Amniotic stem cell (primary cell): Measurements from ENCODE around the gene TFAP2A.

ENCODE experiments used
- DNase-seq: peaks from one replicate; lab custom pipeline; 2025; lab: John Stamatoyannopoulos, UW

The TFAP2A gene

DNA sequence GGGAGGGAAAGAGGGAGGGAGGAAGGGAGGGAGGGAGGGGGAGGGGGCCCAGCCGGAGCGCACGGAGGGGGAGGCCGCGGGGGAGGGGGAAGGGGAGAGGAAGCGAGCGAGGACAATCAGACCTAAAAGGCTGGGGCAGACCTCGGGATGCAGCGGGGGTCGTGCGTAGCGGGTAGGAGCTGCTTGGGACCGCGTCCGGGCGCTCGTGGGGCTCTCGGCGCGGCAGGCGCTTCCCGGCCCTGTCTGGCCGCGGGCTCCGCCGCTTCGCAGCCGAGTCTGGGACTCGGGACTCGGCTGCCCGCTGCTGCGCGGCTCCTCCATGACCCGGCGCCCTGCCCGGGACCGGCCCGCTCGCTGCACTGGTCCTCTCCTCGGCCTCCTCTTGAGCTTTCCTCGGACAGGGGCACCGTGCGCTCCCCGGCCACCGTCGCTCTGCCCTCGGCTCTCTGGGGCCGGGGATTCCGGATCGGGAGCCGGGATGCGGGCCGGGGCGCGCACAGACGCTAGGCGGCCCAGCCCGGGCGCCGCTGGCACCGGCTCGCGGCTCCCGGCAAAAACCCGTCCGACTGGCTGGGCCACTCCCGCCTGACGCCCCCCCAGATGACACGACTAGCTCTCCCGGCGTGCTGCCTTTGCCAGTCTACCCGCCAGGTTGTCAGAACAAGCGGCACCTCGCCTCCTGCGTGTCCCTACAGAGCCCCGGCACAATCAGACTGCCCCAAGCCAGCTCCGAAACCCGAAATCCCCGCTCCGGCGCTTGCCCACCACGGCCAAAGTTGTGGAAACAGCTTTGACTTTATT, 2.2 kb downstream of the TFAP2A start:
- no peak for DNase-seq

DNA sequence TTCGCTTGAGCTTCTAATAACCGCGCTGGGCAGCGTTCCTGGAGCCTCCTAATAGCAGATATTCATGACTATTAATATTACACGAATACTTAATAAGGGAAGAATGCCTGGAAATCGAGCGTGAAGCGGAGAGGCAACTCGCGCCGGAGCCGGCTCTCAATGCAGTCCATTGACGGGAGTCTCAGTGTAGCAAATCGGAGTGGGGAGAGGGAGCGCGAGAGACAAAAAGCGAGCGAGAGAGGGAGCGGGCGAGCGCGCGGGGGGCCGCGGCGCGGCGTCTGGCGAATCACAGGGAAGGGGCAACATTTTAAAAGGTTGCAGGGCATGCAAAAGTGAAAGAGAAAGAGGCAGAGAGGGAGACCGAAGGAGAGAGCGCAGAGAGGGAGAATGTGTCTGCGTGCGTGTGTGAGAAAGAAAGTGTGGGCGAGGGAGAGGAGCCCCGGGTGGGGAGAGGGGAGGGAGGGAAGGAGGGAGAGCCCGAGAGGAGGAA, 2.9 kb downstream of the TFAP2A start:
- DNase-seq = peak; percentile 96

DNA sequence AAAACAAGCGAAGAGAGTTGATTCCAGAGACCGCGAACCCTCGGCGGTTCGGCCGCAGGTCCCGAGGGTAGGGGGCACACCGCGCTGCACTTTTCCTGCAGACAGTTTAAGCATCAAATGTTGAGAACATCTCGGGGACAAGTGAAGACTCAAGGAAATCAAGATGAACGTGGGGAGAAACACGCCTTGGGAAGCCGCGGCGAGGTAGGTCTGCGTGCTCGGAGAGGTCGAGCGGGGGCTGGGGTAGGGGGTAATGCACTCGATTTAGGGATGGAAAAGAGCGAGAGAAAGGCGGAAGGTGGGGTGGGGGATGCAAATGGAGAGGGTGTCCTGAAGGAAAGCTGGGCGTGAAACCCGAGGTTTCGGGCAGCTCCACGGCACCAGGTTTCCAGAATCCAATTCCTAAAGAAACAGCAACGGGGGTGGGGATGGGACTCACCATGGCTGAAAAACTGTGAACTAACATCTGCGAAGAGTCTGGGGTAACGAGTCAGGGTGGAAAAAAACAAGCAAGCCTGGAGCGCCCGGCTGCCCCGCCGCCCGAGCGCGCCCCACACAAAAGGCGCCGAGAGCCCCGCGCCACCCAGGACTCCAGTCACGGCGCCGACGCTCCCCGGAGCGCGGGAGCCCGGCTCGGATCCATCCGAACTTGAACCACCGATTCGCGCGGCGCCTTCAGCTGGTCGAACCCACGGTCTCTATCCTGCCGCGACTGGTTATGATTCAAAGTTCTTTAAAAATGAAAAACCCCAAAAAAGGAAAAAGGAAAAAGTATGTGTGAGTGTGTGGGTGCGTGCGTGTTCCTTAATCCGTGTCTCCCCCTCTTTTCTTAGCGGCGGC, 3.5 kb downstream of the TFAP2A start:
- no peak for DNase-seq

DNA sequence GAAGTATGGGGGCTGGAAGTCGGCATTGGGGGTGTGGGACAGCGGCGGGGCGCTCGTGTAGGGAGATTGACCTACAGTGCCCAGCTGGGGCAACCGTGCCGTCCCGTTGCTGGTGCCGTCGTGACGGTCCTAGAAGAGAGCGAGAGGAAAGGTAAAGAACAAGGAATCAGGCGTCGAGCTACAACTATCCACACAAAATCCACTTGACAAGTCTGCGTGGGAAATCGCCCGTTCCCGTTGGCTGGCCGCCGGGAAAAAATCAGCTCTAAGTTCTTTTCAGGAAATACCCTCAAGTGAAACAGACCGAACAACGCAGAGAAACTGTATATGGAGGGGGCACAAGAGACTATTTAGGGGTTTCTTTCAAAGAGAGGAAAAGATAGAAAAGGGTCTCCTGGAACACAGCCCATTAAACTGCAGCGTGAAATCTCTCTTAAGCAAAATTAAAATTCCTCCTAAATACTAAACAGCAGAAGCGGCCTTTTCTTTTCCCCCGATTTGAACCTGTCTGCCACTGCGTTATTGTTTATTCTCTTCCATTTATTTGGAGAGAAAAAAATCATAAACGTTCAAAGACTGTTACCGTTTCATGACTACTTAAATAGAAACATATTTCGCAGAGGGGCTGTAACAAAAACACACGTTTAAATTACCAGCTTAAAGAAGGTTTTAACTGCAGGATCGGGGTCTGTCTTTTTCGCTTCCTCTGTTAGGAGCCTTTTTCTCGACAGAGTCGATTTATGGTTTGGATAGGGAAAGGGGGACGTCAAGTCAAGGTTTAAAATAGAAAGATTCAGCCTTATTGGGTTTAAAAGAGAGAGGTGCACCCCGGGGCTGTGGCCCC, 4.4 kb downstream of the TFAP2A start:
- DNase-seq = no peak

DNA sequence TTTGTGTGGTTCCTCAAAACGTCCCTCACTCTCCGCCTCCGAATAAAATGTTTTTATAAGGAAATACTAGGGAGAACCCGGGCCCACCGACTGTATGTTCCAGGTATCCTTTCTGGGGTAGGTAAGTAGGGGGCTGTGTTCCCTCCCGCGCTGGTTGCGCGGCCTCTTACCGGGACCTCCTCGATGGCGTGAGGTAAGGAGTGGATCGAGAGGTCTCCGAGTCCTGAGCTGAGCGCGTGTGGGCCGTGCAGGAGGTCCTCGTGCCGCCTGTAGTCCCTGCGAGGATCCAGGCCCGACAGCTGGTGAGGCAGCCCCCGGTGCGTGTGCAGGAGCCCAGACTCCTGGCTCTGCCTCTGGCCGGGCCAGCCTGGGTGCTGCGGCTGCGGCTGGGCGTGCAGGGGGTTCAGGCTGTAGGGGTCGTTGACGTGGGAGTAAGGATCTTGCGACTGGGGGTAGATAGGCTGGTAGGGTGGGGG, 5.1 kb downstream of the TFAP2A start:
- DNase-seq = no peak

DNA sequence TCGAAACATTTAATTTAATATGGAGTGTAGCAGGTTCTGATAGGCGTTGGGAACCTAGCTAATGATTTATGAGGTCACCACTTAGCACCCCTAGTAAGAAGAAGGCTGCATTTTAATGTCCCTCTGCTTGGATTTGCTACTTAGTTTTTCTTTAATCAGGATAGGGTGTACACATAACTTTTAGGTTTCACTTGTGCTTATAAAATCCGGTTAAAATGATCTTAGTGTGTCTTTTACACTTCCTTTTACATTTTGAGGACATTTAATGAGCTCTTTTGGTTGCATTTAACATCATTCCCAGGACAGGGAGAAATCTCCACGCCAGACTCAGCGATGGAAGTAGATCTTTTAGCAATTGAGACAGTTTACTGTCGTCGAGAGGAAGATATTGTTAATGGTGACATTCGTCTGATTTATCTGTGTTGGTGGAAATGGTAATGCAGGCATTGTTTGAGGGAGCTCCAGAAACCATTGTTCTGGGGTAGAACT, 5.6 kb downstream of the TFAP2A start:
- no peak for DNase-seq

DNA sequence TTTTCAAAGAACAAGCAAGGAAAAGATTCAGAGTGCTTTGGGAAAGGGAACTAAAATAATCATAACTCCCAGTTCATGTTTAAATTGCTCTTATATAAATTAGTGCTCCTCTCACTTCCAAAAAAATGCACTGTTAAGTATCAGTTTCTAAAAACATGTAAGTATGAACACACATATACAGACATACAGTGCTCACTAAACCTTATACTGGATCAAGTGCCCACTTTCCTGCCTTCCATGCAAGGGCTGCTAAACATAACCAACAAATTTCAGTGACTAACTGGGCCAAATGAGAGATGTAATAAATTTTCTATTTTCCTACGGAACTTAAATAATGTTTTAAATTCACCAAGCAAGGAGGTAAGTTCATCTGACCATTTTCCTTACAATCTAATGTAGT, 6.4 kb downstream of the TFAP2A start:
- no peak for DNase-seq

DNA sequence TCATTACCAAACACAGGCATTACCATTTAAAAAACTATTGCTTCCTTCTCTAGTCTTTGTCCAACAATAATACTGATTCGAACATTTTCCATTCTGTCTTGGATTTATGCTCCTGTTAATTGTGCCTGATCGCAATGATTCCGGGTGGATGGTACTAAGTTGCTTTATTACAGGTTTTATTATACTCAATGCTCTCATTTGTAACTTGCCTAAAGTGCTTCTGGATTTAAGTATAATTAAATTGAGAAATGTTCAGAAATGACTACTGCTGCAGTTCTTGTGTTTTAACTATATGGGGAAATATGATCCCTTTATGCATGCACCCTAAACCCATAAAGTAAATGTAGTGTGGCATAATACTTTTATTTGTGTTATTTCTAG, 7.2 kb downstream of the TFAP2A start:
- no peak for DNase-seq

DNA sequence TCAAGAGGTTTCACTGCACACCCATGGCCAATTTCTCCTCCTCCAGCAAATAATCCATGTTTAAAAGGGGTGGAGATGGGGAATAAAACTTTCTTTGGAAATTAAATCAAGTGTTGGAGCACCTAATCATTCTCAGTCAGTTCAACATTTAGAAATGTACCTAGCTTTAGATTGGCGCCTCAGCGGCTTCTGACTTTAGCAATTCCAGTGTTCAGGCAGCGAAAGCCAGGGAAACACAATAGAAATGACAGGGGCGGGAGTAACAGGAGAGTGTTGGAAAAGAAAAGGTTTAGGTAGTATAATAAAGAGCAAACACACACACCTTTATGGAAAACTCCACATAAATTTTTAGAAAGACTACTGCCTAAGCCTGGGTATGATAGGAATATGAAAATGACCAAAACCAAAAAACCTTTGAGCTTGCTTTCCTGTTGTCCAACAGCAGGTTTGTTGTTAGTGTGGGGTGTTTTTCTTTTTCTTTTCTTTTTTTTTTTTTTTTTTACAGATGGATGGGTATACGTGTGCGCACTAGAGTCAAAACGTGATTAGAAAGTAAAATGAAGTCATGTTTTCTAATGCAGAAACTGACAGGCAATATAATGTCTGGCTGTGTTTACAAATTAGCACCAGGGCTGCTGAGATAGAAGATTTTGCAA, 7.7 kb downstream of the TFAP2A start:
- DNase-seq = no peak

DNA sequence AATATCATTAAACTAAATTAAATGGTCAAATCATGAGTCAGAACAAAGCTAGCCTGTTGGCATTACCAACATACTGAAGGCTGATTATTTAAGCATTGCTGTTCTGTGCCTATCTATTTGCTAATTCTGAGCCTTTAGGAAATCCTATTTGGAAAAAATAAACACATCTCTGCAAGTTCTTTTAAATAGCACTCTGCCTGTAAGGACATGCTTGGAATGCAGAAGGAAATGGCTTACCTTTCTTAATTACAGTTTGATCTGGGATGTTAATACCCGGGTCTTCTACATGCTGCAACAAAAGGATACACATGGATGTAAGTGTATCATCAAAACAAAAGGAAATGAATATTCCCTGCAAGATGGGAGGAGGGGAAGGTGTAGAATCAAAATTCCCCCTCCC, 8.3 kb downstream of the TFAP2A start:
- no peak for DNase-seq

DNA sequence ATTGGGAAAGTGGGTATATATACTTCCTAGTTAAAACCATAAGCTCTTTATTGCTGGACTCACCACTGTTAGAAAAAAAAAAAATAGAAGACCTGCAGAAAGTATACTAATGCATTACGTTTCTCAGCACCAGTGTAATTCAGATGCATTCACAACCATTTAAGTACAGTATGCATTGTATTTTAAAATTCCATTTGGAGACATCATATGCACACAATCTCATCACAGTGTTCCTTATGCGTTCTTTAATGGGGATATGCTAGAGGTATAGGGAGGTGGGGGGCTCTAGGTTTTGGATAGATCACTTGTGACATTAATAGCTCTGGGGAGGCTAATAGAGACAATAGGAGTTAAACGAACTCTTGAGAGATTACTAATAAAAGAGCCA, 9.4 kb downstream of the TFAP2A start:
- DNase-seq = no peak

DNA sequence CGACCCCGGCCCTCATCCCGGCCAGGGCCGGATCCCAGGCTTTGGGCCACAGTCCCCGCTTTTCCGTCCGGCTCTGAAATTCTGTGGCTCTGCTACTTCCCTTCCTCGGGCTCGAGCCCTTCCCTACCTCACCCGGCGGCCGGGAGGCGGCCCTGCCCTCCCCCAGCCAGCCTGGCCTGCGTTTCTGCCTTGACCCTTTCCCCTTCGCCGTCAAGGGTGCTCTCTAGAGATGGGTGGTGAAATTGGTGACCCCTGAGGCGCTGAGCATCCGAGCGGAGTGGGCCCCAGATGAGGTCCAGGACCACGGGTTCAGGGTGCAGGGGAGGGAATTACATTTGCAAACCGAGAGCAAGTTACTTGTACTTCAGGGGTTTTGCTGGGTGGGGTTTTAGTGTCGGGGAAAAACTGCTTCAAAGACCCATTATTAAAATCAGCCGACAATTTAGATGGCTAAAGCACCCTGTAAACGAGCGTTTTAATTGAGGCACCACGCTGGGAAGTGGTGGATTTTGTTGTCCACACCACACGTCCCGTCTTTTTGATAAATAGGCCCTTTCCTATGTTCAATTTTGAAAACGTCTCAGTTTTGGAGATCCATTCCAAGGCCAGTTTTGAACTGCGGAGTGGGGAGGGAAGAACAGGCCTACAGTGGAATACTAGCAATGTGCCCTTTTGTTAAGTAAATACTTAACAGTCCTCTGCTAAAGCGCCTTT, 9.9 kb downstream of the TFAP2A start:
- DNase-seq = no peak

DNA sequence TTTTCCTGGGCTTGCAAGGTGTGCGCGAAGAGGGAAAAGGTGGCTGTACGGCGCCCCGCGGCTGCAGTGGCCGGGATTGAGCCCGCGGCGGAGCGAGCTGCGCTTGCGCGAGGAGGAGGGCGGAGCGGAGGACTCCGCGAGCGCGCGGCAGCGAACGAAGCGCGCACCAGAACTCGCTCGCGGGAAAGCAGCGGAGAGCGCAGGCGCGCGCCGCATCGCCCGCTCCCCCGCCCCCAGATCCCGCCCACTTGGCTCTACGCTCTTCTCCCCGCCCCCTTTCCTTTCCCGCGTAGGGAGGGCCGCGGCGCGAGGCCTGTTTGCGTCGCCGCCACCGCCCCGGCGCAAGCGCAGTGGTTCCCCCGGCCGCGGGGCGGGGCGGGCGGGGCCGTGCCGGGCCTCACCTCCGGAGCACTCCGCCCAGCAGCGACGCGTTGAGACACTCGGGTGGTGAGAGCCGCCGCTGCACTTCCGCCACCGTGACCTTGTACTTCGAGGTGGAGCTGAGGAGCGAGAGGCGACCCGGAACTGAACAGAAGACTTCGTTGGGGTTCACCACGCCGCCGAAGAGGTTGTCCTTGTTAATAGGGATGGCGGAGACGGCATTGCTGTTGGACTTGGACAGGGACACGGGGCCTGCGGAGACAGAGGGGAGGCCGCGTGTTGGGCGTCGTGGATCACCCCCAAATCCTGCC, 10.6 kb downstream of the TFAP2A start:
- DNase-seq = peak; percentile 86

DNA sequence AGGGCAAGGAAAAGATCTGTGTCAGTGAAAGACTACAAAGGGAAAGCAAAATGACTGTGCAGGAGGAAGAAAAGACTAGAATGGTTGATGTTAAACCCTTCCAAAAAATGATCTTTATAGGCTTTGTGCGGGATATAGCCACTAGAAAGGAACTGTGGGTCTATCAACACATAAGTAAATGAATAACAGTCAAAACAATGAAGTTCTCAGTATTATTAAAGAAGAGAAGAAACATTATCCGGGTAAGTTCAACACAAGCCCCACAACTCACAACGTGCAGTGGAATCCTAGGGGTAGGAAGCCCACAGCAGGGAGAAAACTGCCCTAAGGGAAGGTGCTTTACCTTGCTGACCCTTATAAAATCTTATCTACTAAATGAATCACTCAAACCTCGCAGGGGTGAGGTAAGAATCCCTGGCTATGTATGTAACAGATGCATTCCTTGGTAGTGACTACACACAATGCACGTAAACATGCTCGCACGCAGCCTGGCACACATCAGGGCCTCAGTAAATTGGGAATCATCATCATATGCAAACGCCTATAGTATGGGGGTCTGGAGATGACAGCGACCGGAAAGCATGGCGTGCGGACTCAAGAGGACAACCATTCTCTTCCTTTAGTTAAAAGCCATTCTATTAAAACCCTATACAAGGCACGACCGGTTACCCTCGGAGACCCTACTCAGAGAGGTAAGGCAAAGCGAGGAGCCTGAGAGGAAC, 11.3 kb downstream of the TFAP2A start:
- DNase-seq = peak; percentile 55

DNA sequence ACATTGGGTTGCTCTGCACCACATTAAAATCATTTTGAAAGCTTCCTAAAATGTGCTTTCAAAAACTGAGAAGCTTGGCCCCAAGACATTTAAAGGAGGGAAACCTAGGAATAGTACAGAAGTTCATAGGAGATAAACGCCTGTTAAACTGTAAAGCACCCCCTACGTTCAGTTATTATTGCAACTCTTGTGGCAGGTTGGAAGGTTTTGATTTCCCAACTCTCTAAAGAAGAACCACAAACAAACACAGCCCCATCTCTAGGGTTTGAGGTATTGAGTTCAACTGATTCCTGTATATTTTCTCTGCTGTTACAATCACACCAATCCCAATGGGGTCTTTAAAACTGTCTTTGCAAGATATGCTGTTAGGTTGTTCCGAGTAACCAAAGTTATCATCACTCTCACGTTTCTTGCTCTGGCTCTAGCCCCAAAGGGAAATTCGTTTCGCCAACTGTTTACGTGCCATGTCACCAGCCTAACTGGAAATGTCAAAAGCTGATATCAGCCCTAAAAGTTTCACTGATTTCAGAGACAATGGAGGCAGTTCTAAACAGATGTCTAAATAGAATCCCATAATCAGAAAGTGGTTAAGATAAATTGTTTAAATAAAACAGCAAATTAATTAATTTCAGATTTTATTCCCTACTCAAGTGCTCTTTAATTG, 12.1 kb downstream of the TFAP2A start:
- no peak for DNase-seq

DNA sequence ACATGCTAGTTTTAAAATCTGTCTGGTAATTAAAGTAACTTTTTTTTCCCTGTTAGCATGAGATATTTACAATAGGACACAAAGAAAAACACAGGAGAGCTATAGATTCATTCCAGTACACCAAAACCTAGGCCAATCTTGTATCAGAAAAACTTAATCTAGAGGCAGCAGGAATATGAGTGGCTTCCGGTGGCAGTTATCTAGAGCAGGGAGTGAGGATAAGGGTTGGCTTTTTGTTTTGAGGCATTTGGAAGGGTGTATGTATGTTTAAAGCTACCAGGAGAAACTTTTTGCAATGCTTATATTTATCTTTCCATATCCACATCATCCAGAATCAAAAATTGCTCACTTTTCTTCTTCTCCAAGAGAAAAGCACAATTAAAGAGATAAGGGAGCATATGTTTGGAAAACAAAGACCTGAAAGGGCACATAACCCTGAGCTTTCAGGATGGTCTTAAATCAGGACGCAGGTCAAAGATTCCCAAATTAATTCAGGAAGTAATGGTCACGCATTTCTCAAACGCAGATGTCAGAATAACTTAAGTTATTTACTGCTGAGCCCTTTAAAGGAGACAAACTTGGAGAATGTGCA, 13.1 kb downstream of the TFAP2A start:
- no peak for DNase-seq

DNA sequence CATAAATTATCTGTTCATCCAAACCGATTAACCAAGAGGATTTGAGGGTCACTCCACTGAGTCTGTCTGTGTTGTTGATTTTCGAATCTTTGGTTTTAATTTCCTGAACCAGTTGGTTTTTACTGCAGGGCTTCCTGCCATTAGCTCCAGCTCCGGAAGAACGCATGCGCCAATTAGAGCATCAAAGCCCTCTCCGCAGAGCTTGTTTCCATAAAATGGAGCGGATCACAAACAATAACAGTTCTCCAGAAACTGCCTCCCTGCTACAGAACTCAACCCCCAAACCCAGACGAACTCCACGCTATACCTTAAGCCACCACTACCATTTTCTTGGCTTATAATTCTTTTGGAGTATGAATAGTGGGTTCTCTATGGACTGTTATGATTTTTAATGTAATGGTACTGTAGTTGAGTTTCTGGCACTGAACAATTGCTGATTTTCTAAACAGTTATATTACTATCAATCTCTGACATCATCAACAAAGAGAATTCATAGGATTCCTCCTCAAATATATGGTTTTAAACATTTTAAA, 13.8 kb downstream of the TFAP2A start:
- no peak for DNase-seq

DNA sequence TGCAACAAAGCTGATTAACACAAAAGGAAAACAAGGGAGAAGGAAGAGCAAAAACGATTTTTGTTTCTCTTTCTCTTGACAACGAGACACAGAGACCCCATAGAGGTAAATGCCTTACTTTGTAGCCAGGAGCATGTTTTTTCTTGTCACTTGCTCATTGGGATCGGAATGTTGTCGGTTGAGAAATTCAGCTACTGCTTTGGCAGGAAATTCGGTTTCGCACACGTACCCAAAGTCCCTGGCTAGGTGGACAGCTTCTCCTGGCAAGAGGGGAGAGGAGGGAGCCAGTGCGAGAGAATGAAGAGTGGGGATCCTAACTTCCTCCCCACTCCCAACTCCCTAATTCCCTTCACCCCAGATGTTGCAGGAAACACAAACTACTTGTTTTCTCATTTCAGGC, 14.5 kb downstream of the TFAP2A start:
- no peak for DNase-seq
